KMS-11 (cell line): ENCODE data around the gene ARL4D.

ENCODE experiments used
- H2AFZ ChIP-seq: fragments of 200-600 bp; sonication (generic); 2 replicates; pipeline ENCODE4 v1.6.1; 2016; ENCODE audit warnings: antibody characterized with exemption, mixed run types, low read depth
- H3K27ac ChIP-seq: fragments of 200-600 bp; sonication (generic); 2 replicates; pipeline ENCODE4 v1.6.1; 2016; ENCODE audit warnings: mild to moderate bottlenecking, mixed run types
- H3K27me3 ChIP-seq: fragments of 200-600 bp; sonication (generic); 2 replicates; pipeline ENCODE4 v1.6.1; 2017; ENCODE audit warnings: mild to moderate bottlenecking, low read depth, mixed run types, moderate library complexity; ENCODE audit not compliant: insufficient read depth
- H3K36me3 ChIP-seq: fragments of 200-600 bp; sonication (generic); 2 replicates; pipeline ENCODE4 v1.6.1; 2017; ENCODE audit warnings: mild to moderate bottlenecking, mixed run types; ENCODE audit not compliant: insufficient read depth
- H3K4me1 ChIP-seq: fragments of 200-600 bp; sonication (generic); 2 replicates; pipeline ENCODE4 v1.6.1; 2016; ENCODE audit warnings: mild to moderate bottlenecking, low read depth, mixed run types; ENCODE audit not compliant: poor library complexity, severe bottlenecking
- H3K4me2 ChIP-seq: fragments of 200-600 bp; sonication (generic); 2 replicates; pipeline ENCODE4 v1.7.0; 2016; ENCODE audit warnings: mild to moderate bottlenecking, mixed run types
- H3K4me3 ChIP-seq: fragments of 200-600 bp; sonication (generic); IDR thresholded peaks from 2 replicates; pipeline ENCODE4 v1.6.1; 2017; ENCODE audit warnings: low read depth, low read length, mixed read lengths; ENCODE audit not compliant: insufficient read depth
- H3K79me2 ChIP-seq: fragments of 200-600 bp; sonication (generic); 2 replicates; pipeline ENCODE4 v1.6.1; 2016; ENCODE audit warnings: low read depth, mixed run types; ENCODE audit not compliant: insufficient read depth
- H3K9ac ChIP-seq: fragments of 200-600 bp; sonication (generic); 2 replicates; pipeline ENCODE4 v1.6.1; 2016; ENCODE audit warnings: mild to moderate bottlenecking, mixed run types
- H4K20me1 ChIP-seq: fragments of 200-600 bp; sonication (generic); 2 replicates; pipeline ENCODE4 v1.6.1; 2016; ENCODE audit warnings: mild to moderate bottlenecking, mixed run types; ENCODE audit not compliant: insufficient read depth
- TF ChIP-seq, protein P1 (sequence below): fragments of 200-600 bp; sonication (generic); conservative IDR thresholded peaks from 2 replicates; pipeline ENCODE4 v1.6.1; 2017; ENCODE audit warnings: low read depth, mild to moderate bottlenecking, antibody characterized with exemption, low read length, moderate library complexity, mixed read lengths

The ARL4D gene

DNA sequence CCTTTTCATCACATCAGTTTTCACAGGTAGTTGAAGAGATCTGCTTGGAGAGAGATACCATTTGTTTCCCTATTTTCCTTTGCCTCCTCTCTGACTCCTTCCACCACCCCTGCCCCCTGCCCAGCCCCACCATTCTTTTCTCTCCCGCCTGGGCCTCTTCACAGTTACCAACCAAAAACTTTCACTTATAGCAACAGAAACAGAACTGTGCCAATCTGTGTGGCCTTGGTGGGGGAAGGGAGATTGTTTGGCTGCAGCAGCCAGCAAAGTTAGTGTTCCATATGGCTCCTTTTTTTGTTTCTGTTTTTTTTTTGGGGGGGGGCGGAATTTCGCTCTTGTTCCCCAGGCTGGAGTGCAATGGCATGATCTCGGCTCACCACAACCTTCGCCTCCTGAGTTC, 17.2 kb upstream of the ARL4D start:
- Histone ChIP-seq H3K4me1 (no peaks in the 10 kb centered on the region), H4K20me1 (no peaks in the 10 kb centered on the region), H3K4me3 (no peak overlapping the region), H3K27me3 (no peaks in the 10 kb centered on the region), H3K4me2 (no peak overlapping the region), H3K36me3 (no peaks in the 10 kb centered on the region), H3K27ac (no peak overlapping the region), H2AFZ (no peak overlapping the region), H3K9ac (no peak overlapping the region), H3K79me2 (no peaks in the 10 kb centered on the region)
- TF ChIP-seq, protein P1, sequence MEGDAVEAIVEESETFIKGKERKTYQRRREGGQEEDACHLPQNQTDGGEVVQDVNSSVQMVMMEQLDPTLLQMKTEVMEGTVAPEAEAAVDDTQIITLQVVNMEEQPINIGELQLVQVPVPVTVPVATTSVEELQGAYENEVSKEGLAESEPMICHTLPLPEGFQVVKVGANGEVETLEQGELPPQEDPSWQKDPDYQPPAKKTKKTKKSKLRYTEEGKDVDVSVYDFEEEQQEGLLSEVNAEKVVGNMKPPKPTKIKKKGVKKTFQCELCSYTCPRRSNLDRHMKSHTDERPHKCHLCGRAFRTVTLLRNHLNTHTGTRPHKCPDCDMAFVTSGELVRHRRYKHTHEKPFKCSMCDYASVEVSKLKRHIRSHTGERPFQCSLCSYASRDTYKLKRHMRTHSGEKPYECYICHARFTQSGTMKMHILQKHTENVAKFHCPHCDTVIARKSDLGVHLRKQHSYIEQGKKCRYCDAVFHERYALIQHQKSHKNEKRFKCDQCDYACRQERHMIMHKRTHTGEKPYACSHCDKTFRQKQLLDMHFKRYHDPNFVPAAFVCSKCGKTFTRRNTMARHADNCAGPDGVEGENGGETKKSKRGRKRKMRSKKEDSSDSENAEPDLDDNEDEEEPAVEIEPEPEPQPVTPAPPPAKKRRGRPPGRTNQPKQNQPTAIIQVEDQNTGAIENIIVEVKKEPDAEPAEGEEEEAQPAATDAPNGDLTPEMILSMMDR = no peak

DNA sequence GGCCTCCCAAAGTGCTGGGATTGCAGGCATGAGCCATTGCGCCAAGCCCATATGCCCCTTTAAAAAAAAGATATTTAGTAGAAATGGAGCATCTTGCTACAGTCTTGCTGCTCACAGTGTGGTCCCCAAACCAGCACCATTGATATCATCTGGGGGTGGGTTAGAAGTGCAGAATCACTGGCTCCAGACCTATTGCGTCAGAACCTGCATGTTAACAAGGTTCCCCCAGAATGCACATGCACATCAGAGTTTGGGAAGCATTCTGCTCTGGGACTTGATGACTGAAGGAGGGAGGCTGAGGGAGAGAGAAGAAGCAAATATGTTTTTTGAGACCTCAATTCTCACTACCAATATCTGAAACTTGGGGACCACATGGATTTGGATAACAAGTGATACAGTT, 16.0 kb upstream of the ARL4D start:
- Histone ChIP-seq H3K79me2 (no peaks in the 10 kb centered on the region), H3K9ac (no peak overlapping the region), H3K27ac (no peak overlapping the region), H2AFZ (no peak overlapping the region), H3K4me3 (no peak overlapping the region), H3K4me1 (no peaks in the 10 kb centered on the region), H3K36me3 (no peaks in the 10 kb centered on the region), H3K27me3 (no peaks in the 10 kb centered on the region), H3K4me2 (no peak overlapping the region), H4K20me1 (no peaks in the 10 kb centered on the region)
- TF ChIP-seq, protein P1 = no peak

DNA sequence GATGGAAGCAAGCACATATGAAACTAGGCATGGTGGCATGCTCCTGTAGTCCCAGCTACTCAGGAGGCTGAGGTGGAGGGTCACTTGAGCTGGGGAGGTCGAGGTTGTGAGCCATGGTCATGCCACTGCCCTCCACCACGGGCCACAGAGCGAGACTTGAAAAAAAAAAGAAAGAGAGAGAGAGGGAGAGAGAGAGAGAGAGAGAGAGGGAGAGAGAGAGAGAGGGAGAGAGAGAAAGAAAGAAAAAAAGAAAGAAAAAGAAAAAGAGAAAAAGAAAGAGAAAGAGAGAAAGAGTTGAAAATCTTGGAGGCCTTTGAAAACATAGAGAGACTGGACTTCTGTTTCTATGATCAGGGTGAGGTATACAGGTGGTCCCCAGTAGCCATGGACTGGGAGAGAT, 15.4 kb upstream of the ARL4D start:
- H3K36me3 ChIP-seq = no peaks in the 10 kb centered on the region
- TF ChIP-seq, protein P1 = no peak
- no peak overlapping the region for H3K4me2 ChIP-seq

DNA sequence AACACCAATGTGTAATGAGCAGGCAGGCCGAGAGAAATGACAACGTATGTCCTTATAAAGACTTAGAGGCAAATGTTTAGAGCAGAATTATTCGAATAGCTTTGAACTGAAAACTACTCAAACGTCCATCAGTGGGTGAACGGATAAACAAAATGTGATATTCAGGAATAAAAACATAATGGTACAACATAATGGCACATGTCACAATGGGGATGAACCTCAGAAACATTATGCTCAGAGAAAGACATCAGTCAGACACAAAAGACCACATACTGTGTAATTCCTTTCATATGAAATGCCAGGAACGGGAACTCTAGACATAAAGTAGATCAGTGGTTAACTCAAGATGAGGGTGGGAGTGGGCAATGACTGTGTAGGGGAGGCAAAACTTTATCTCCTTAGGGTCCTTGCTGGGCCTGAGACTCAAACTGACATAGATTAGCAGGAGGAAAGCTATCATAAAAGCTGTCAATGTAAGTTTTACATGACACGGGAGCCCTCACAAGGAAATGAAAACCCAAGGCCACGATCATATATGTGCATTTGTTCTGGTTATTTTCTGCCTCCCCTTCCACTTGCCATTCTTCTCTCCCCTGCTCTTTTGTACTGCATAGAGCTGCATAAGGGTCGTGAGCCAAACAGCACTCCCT, 14.8 kb upstream of the ARL4D start:
- H3K27ac ChIP-seq = no peak overlapping the region
- H3K4me1 ChIP-seq = no peaks in the 10 kb centered on the region
- H3K36me3 ChIP-seq = no peaks in the 10 kb centered on the region

More for the DNA sequence above, 15.4 kb upstream of the ARL4D start:
- H3K9ac ChIP-seq = no peak overlapping the region
- H3K27ac ChIP-seq = no peak overlapping the region
- H3K4me1 ChIP-seq = no peaks in the 10 kb centered on the region
- H4K20me1 ChIP-seq = no peaks in the 10 kb centered on the region
- no peak overlapping the region for H3K4me3 ChIP-seq
- no peak overlapping the region for H2AFZ ChIP-seq
- H3K27me3 ChIP-seq = no peaks in the 10 kb centered on the region
- no peaks in the 10 kb centered on the region for H3K79me2 ChIP-seq

More for the DNA sequence above, 14.8 kb upstream of the ARL4D start:
- TF ChIP-seq, protein P1 = no peak
- Histone ChIP-seq H2AFZ (no peak overlapping the region), H3K4me2 (no peak overlapping the region), H3K79me2 (no peaks in the 10 kb centered on the region), H3K9ac (no peak overlapping the region), H3K27me3 (no peaks in the 10 kb centered on the region), H3K4me3 (no peak overlapping the region), H4K20me1 (no peaks in the 10 kb centered on the region)
